Prostate gland (tissue), 2 donors: ENCODE results near the gene ACTR5. TPM values are rescaled to one million over a fixed set of nuclear protein-coding genes. Genes with fewer than 3 reads are reported as not detected.

Experiments used
- DNase-seq: peaks from one replicate; pipeline ENCODE4 v3.0.0-alpha.2; 2019; ENCODE audit warnings: low spot score
- H3K27ac ChIP-seq, 2 donors: fragments of 200-600 bp; sonication (generic); 2 replicates each; pipeline ENCODE4 v1.5.1; 2017 to 2019
- H3K27me3 ChIP-seq: fragments of 200-600 bp; sonication (generic); replicated peaks from 2 replicates; pipeline ENCODE4 v1.5.1; 2019; ENCODE audit not compliant: insufficient read depth
- H3K36me3 ChIP-seq, 2 donors: fragments of 200-600 bp; sonication (generic); 1 replicate in 1 of 2; 2 replicates in 1 of 2; pipeline versions ENCODE4 v1.5.1 to v1.8.1; 2017 to 2019
- H3K4me1 ChIP-seq: fragments of 200-600 bp; sonication (generic); replicated peaks from 2 replicates; pipeline ENCODE4 v1.5.1; 2019
- H3K4me3 ChIP-seq, 2 donors: fragments of 200-600 bp; sonication (generic); 2 replicates each; pipeline ENCODE4 v1.5.1; 2017 to 2019
- H3K9me3 ChIP-seq: fragments of 200-600 bp; sonication (generic); 2 replicates; pipeline ENCODE4 v1.5.1; 2017
- POLR2A ChIP-seq: fragments of 450-650 bp; IDR thresholded peaks from one replicate; pipeline ENCODE4 v1.6.1; 2016; ENCODE audit warnings: antibody characterized with exemption, mild to moderate bottlenecking
- POLR2AphosphoS5 ChIP-seq: sonication (generic); formaldehyde crosslinking; IDR thresholded peaks from one replicate; pipeline ENCODE4 v1.6.1; 2017; ENCODE audit warnings: antibody characterized with exemption
- WGBS: methylation state at CpG from one replicate; pipeline ENCODE4 v1.1.5; 2018; 5-methylcytosine and 5-hydroxymethylcytosine counted together
- intact Hi-C: fragments of 100-400 bp; cut with DNase I; formaldehyde crosslinking; loops from one replicate; pipeline ENCODE4 v1.14.2; 2022
- total RNA-seq, 2 donors: library from RNA; depleted of rRNA; stranded (reverse); fragments of >200 nt; gene quantifications; one replicate each; pipeline ENCODE4 v1.1.0, GENCODE V29; 2016
- TF ChIP-seq, protein P1 (sequence below), 4 experiments: fragments of 200-600 bp in 2 of 4; fragments of 450-650 bp in 2 of 4; sonication (generic) in 2 of 4; IDR thresholded peaks; 1 replicate in 3 of 4; 2 replicates in 1 of 4; pipeline ENCODE4 v1.5.1; 2016 to 2019; ENCODE audit warnings: antibody characterized with exemption in 4 of 4, mild to moderate bottlenecking in 2 of 4, moderate library complexity in 2 of 4

The ACTR5 gene
- total RNA-seq, 2 donors from 2014 or later: 6.4 to 18.1 TPM

DNA sequence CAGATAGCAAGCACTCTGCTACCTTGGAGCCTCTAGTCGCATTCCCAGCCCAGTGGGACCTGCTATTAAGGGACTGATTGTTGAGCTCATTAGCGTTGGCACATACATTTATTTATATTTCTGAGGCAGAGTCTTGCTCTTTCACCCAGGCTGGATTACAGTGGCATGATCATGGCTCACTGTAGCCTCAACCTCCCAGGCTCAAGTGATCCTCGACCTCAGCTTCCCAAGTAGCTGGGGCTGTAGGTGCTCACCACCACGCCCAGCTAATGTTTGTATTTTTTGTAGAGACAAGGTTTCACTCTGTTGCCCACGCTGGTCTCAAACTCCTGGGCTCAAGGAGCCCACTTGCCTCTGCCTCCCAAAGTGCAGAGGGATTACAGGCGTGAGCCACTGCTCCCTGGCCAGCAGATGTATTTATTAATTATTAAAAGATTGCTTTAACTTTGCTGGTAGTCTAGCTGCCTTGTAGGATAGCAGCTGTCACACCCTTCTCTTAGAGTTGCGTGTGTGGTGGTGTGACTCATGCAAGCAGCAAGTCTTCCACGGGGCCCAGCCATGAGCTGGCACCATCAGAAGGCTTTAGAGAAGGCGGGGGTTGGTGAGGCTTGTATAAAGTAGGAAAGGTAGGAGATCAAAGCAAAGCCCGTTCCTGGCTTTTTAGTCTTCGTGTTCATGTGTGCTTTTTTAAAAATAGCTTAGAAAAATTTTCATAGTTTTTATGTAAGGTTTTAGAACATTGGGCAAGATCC lies 16.5 kb downstream of the ACTR5 start:
- H3K27me3 ChIP-seq: no peaks in the 10 kb centered on the region
- H3K4me3 ChIP-seq: no peak overlapping the region
- DNase-seq: no peak
- TF ChIP-seq, protein P1, sequence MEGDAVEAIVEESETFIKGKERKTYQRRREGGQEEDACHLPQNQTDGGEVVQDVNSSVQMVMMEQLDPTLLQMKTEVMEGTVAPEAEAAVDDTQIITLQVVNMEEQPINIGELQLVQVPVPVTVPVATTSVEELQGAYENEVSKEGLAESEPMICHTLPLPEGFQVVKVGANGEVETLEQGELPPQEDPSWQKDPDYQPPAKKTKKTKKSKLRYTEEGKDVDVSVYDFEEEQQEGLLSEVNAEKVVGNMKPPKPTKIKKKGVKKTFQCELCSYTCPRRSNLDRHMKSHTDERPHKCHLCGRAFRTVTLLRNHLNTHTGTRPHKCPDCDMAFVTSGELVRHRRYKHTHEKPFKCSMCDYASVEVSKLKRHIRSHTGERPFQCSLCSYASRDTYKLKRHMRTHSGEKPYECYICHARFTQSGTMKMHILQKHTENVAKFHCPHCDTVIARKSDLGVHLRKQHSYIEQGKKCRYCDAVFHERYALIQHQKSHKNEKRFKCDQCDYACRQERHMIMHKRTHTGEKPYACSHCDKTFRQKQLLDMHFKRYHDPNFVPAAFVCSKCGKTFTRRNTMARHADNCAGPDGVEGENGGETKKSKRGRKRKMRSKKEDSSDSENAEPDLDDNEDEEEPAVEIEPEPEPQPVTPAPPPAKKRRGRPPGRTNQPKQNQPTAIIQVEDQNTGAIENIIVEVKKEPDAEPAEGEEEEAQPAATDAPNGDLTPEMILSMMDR (IDR thresholded peaks at IDR 0.05): no peak
- TF ChIP-seq POLR2AphosphoS5 (no peak), POLR2A (no peak)
- H3K36me3 ChIP-seq: peaks cover 0 to 11% of the 10 kb centered on the region in 2 donors
- H3K9me3 ChIP-seq: no peaks in the 10 kb centered on the region
- intact Hi-C loops: no loop called here
- H3K27ac ChIP-seq: no peak overlapping the region
- WGBS: 72% methylated on average over 11 of the region's 11 CpGs
- H3K4me1 ChIP-seq: no peaks in the 10 kb centered on the region

DNA sequence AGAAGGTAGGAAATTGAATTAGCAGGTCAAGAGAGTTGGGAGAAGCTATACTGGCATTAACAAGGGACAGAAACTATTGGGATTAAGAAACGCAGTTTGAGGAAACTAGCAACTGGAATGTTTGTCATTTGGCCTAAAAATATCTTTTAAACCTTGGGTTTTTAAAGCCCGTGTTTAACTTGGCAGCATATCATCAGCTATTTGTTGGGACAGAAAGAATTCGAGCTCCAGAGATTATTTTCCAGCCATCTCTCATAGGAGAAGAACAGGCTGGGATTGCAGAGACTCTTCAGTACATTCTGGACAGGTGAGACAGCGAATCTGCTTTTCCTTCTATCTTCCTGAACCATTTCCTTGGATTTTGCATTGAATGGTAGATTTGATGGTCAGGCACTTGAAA lies 17.8 kb downstream of the ACTR5 start:
- TF ChIP-seq POLR2A (no peak), POLR2AphosphoS5 (no peak)
- TF ChIP-seq, protein P1 (IDR thresholded peaks at IDR 0.05): no peak
- no peak for DNase-seq
- intact Hi-C loops: no loop called here
- H3K27me3 ChIP-seq: no peaks in the 10 kb centered on the region
- H3K36me3 ChIP-seq: peaks cover 0 to 5% of the 10 kb centered on the region in 2 donors
- H3K4me3 ChIP-seq: no peak overlapping the region
- H3K9me3 ChIP-seq: no peaks in the 10 kb centered on the region
- H3K27ac ChIP-seq: no peak overlapping the region
- H3K4me1 ChIP-seq: no peaks in the 10 kb centered on the region
- 42% methylated on average over 4 of the region's 4 CpGs for WGBS

DNA sequence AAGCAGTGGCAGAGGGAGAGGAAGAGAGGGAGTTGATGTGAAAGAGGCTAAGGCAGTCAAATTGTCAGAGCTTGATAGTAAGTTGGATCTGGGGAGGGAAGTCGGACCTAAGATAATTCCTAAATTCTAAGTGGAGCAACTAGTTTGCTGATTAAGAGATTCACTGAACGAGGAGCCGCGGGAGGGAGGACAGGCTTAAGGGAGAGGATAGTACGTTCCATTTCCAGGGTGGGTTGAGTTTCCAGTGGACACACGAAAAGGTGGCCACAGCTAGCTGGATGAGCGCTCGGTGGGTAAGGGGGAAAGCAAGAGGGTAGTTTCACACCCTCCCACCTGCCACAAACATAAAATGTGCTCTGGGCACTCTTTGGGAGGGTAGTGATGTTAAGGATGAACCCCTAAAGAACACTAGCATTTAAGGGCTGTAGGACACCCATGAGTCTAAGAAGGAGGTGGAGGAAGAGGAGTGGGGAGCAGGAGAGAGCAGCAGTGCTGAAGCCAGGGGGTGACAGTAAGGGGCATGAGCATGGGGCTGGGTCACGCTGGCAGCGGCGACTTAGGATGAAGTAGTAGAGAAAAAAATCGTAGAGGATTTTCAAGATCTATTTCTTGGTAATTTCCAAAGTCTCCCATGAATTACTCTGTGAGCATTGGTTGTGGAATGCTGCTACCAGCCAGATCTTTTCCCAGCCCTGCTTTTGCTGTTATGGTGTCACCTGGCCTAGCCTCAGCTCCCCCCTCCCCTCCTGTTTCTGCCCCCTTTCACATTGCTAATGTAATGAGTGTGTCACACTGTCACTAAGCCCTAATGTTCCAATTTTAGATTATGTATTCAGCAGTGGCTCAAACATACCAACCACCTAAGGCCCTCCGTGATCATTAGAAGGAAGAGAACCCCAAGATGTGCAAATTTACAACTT lies 21.4 kb downstream of the ACTR5 start:
- H3K27me3 ChIP-seq: no peaks in the 10 kb centered on the region
- no peak overlapping the region for H3K4me3 ChIP-seq
- no peak overlapping the region for H3K27ac ChIP-seq
- no peaks in the 10 kb centered on the region for H3K9me3 ChIP-seq
- intact Hi-C loops: no loop called here
- 92% methylated on average over 13 of the region's 13 CpGs for WGBS
- DNase-seq: no peak
- H3K36me3 ChIP-seq: peaks cover 0 to 5% of the 10 kb centered on the region in 2 donors
- H3K4me1 ChIP-seq: no peaks in the 10 kb centered on the region
- TF ChIP-seq POLR2A: no peak
- TF ChIP-seq, protein P1 (IDR thresholded peaks at IDR 0.05): no peak
- no peak for TF ChIP-seq POLR2AphosphoS5

DNA sequence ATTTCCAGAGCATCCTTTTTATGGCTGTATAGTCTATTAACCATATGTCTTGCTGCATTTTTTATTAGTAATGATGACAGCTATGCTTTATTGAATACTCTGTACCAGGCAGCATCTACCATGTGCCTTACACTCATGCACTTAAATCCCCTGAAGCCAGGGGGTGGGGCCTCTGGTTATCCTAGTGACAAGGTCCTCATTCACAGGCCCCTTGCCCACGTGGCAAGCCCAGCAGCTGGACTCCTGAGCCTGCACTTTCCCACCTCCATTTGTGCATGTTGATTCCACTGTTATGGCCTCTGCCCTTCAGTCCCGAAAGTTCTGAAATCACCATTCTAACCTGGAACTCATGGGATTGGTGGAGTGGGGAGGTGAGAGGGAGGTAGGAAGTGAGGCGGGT lies 22.3 kb downstream of the ACTR5 start:
- no peak for DNase-seq
- Histone ChIP-seq H3K27me3 (no peaks in the 10 kb centered on the region), H3K9me3 (no peaks in the 10 kb centered on the region), H3K4me3 (no peak overlapping the region), H3K36me3 (peaks cover 0 to 5% of the 10 kb centered on the region in 2 donors), H3K27ac (no peak overlapping the region), H3K4me1 (no peaks in the 10 kb centered on the region)
- TF ChIP-seq POLR2A: no peak
- TF ChIP-seq, protein P1 (IDR thresholded peaks at IDR 0.05): no peak
- WGBS: 84% methylated on average over 3 of the region's 3 CpGs
- intact Hi-C loops: no loop called here
